HG03457 (cell line): ENCODE results near the gene SUGP2.

Source experiments
- ATAC-seq: cut with Tn5 transposase; IDR thresholded peaks from one replicate; pipeline ENCODE4 v1.9.1; 2021; ENCODE audit warnings: moderate number of reproducible peaks; ENCODE audit not compliant: unreplicated experiment

Gene SUGP2

DNA sequence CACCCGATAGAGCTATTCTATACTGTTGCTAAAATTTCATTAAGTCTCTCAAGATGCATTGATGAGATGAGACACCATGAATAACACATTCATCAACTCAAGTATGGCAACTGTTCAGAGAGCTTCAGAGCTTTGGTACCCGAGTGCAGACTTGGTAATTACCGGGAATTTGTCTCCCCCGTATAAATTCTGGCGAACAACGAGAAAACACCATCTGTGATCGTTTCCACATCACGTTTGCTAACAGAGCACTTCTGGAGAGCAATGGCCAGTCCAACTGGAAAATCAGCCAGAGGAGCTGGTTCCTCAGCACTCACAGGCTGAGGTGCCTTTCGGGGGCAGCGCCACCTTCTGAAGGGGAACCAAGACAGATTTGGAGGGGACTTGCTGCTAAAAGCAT is 40.2 kb downstream of the SUGP2 start:
- ATAC-seq: no peak

DNA sequence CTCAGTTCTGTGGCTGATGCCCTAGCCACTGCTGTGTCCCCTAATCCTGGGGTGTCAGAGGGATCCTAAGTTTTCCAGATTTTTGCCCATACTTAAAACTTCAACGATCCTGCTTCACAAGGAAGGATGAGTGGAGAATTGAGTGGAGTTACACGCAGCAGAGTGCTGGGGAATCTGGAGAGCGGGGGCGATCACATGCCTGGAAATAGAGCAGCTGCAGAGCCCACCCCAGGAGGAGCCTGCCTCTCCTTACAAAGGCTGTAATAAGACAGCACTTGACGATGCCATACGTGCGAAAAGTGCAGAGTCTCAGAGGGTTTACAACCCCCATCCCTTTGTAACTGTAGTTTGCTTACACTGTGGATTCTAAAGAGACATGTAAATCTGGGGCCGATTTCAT is 40.6 kb downstream of the SUGP2 start:
- no peak for ATAC-seq

DNA sequence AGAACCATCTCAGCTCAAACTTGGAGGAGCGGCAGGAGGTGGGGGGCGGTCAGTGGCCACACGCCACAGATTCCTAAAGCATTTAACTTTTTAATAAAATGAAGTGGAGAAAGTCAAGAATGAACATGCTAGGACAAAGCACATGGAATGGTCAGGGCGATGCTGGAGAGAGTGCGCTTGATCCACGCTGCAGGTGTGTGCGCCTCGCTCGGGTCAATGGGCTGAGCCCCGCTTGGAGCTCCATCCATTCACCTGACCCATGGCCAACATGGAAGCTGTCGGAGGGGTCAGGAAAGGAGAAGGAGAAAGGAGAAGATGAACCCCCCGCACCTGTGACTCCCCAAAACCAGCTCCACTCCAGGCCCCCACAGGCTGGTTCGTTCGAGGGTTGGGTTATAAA is 41.8 kb downstream of the SUGP2 start:
- ATAC-seq: no peak

GRCh38 chr19:18991006-18991405 is 42.3 kb downstream of the SUGP2 start:
- no peak for ATAC-seq

GRCh38 chr19:18990128-18990708 is 43.1 kb downstream of the SUGP2 start:
- ATAC-seq: no peak

DNA sequence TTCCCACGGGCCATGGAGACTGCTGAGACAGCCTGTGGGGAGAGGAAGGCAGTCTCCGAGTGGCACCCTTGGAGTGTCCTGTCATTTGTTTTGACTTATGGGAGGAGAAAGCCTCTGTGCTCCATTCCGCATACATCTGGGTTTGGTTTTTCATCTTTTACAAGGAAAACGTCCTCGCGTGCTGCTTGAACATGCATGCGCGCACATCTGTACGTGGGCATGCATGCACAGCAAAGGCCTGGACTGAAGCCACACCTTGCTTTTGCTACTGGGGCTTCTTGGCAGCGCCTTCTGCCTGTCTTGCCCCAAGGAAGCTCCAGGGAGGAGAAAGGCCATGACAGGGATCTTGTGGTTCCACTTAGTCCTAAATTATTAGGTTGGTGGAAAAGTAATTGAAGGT is 44.0 kb downstream of the SUGP2 start:
- no peak for ATAC-seq

DNA sequence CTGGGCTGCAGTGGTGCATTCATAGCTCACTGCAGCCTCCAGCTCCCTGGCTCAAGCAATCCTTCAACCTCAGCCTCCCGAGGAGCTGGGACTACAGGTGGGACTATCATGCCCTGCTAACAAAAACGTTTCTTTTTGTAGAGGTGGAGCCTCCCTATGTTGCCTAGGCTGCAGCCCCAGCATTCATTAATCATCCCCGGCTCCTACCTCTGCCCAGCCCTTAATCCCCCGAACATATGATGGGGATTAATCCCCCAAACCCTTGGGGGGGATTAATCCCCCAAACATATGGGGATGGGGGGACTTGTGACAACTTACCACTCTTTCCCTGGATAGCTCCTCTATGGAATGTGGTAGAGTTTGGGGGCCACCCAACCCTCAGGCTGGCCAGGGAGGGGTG is 45.9 kb downstream of the SUGP2 start:
- no peak for ATAC-seq

DNA sequence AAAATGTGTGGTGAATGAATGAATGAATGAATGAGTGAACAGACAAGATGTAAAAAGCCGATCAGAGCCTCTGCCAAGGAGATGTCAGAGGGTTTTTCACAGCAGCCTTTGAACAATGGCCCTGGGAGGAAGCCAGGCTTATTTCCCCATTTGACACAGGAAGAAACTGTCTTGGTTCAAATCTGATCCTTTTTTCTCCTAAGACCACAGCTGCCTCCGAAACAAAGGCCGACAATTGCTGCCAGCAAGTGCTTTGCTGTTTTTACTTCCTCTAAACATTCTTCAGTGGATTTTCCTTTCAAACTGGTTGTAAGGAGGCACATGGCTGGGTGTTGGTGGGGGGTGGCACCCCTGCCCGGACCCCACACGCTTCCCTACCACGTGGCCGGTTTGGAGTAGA is 48.1 kb downstream of the SUGP2 start:
- ATAC-seq: no peak

DNA sequence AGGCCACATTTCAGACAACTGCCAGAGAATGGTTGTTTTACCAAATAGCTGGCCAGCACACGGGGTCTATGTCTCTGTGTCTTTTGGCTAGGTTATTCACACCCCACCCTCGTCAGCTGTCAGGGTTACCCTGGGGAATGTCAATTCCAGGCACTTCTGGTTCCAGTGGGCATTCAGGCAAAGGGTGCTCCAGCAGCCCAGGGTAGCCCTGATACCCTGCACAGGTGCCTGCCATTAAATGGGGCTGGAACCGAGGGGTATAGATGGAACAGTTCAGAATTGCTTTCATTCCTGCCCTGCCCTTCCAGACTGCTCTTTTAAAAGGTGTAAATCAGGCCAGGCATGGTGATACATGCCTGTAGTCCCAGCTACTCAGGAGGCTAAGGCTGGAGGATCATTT is 49.1 kb downstream of the SUGP2 start:
- no peak for ATAC-seq

DNA sequence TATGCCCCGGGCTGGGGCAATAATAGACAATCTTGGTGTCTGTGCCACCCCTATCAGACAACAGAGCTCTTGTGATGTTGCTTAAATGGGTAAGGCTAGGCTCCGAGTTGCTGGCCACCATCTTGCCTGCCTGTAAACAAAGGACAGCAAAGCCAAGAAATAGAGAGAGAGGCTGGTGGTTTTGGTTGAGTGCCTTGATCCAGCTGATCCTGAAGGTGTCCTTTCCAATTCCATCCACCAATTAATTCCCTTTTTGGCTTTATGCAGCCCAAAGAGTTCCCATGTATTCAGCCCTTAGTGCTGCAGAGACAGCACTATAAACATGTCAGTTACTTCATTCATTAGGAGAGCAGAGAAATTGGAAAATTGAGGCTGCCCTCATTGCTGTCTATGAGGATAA is 50.6 kb downstream of the SUGP2 start:
- ATAC-seq: no peak

- ATAC-seq: no peak
Measured at GRCh38 chr19:18980432-18981020, 52.8 kb downstream of the SUGP2 start.

DNA sequence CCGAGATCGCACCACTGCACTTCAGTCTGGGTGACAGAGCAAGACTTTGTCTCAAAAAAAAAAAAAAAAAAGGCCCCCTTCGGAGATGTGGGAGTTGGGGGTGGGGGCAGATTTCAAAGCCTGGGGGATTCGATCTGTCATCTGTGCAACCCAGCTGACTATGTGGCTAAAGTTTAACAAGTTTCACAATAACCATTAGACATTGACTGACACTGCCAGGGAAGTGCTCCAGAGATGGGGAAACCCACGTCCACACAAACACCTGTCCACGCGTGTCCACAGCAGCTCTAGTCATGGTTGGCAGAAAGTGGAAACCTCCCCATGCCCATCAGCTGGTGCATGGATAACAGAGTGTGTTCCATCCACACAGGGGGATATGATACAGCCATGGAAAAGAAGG is 54.7 kb downstream of the SUGP2 start:
- ATAC-seq: no peak

DNA sequence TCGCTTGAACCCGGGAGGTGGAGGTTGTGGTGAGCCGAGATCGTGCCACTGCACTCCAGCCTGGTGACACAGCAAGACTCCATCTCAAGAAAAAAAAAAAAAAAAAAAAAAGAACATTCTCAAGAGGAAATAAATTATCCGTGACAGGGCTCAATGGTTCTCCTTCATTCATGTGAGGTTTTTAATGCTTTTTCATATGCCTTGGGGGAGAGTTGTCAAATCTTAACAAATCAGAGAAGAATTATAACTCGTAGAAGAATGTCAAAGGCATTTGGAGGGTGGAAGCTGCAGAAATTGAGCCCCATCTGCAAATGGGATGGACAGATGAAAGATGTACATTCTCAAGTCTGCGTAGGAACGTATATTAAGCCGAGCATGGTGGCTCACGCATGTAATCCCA is 57.4 kb downstream of the SUGP2 start:
- ATAC-seq: no peak

DNA sequence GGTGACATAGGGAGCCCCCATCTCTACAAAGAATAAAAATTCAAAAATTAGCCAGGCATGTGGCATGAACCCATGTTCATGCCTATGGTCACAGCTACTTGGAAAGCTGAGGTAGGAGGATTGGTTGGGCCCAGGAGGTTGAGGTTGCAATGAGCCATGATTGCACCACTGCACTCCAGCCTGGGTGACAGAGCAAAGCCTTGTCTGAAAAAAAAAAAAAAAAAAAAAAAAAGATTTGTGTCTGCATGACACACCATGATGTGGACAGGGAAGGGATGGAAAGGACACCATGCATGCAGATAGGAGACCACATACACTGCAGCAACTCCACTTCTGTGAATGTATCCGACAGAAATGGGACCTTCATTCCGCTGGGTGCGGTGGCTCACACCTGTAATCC is 58.3 kb downstream of the SUGP2 start:
- ATAC-seq: no peak

DNA sequence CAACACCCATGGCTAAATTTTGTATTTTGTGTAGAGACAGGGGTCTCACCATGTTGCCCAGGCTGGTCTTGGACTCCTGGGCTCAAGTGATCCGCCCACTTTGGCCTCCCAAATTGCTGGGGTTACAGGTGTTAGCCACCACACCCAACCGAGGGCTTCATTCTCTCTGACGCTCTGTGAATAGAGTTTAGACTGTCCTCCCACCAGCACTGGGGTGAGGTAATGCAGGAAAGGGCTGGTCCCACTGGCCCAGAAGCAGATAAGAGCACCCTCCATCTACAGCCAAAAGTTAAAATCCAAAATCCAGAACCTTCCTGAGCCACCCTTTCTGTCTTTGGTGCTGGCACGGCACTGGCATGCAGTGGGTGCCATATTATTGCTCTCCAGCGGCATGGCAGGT is 60.5 kb downstream of the SUGP2 start:
- no peak for ATAC-seq

DNA sequence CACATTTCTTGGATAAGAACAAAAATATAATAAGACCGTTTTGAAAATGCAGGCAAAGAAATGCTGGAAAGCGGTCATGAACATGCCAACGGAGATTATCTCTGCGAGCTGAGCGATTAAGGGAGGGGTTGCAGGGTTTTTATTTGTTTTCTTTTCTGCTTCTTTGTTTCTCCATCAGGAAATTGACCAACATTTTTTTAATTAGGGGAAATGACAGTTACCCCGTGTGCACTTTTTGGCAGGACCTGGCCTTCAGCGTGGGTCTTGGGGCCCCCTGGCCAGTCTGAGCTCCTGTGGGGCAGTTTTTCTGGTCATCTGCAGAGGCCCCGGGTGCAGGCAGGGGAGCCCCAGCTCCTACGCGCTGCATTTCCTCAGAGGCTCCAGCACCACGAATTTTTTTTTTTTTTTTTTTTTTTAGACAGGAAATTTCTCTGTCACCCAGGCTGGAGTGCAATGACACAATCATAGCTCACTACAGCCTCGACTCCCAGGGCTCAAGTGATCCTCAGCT is 61.0 kb downstream of the SUGP2 start:
- no peak for ATAC-seq

DNA sequence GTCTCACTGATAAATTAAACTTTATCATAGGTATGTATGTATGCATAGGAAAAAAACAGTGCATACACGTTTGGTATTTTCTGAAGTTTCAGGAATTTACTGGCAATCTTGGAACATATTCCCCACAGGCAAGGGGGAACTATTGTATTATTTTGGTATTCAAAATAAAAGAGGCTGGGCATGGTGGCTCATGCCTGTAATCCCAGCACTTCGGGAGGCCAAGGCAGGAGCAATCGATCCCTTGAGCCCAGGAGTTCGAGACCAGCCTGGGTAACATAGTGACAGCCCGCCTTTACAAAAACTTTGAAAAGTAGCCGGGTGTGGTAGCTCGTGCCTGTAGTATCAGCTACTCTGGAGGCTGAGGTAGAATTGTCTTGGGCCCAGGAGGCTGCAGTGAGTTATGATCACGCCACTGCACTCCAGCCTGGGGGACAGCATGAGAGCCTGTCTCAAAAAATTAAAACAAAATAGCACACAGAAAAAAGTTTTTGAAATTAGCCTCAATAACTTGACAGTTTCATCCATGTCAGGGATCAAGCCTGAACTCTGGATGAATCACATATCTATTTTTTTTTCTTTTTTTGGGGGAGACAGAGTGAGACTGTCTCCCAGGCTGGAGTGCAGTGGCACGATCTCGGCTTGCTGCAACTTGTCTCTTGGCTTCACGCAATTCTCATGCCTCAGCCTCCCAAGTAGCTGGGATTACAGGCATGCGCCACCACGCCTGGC is 63.2 kb downstream of the SUGP2 start:
- no peak for ATAC-seq

DNA sequence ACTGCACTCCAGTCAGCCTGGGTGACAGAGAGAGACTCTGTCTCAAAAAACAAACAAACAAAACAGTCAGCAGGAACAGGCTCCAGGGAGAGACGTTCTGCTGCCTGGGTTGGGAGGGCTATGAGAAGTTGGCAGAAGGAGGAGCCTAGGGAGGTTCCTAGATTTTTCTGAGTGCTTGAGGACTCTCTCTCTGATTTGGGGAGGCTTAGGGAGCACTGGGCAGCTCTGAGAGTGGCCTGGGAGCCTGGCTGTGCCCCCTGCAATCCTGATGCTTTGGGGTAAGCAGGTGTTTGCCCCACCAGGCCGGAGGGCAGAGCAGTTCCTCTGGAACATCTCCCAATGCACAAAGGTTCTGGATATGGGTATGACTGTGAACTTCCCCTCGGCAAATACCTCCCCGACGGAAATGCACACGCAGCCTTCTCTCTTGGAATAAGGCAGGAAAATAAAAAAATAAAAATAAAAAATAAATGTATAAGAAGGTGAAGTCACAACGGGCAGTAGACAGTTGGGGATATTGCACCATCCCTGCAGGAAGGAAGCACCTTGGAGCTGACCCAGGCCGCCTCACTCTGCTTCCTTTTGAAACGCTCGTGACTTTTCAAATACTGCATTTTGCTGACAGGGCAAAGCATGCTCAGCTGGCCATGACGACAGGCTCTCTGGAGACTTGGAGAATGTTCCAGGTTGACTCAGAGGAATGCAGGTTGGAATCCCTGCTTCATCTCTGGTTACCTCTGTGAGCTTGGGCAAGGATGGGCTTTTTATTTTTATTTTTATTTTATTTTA is 65.8 kb downstream of the SUGP2 start:
- no peak for ATAC-seq

- ATAC-seq: no peak
Measured at GRCh38 chr19:18966307-18966706, 67.0 kb downstream of the SUGP2 start.

- ATAC-seq: no peak
Measured at GRCh38 chr19:18964121-18964520, 69.2 kb downstream of the SUGP2 start.

GRCh38 chr19:18961767-18962620 is 71.3 kb downstream of the SUGP2 start:
- no peak for ATAC-seq
